SJCRH30 (cell line): ENCODE data around the gene SPATS2. TPM values are rescaled to one million over a fixed set of nuclear protein-coding genes. Genes with fewer than 3 reads are reported as not detected.

ENCODE experiments used
- DNase-seq, 2 experiments: peaks; one replicate each; pipeline ENCODE4 v3.0.0-alpha.2; 2015 to 2020
- H3K27ac ChIP-seq: fragments of 250-450 bp; sonication (Bioruptor Pico); 2 replicates; pipeline ENCODE4 v1.5.1; 2020; ENCODE audit warnings: mild to moderate bottlenecking, moderate library complexity
- H3K27me3 ChIP-seq: fragments of 250-450 bp; sonication (Bioruptor Pico); 2 replicates; pipeline ENCODE4 v1.5.1; 2020; ENCODE audit warnings: mild to moderate bottlenecking, moderate library complexity
- H3K36me3 ChIP-seq: fragments of 250-450 bp; sonication (Bioruptor Pico); 2 replicates; pipeline ENCODE4 v1.5.1; 2020; ENCODE audit warnings: mild to moderate bottlenecking, moderate library complexity
- H3K4me1 ChIP-seq: fragments of 250-450 bp; sonication (Bioruptor Pico); 2 replicates; pipeline ENCODE4 v1.5.1; 2020; ENCODE audit warnings: mild to moderate bottlenecking, moderate library complexity
- H3K4me3 ChIP-seq: fragments of 250-450 bp; sonication (Bioruptor Pico); 2 replicates; pipeline ENCODE4 v1.5.1; 2020; ENCODE audit warnings: mild to moderate bottlenecking, moderate library complexity
- H3K9me3 ChIP-seq: fragments of 250-450 bp; sonication (Bioruptor Pico); replicated peaks from 2 replicates; pipeline ENCODE4 v1.5.1; 2020; ENCODE audit warnings: mild to moderate bottlenecking, moderate library complexity
- total RNA-seq: library from RNA; depleted of rRNA; stranded (reverse); fragments of >200 nt; shearing (Covaris generic); gene quantifications from 2 replicates; pipeline ENCODE4 v1.2.3, GENCODE V29; 2014

SPATS2 gene
- total RNA-seq, 1 experiment from 2014 or later = 72.6 TPM

- Histone ChIP-seq H3K9me3 (no peaks in the 10 kb centered on the region), H3K27me3 (peaks cover 12% of the 10 kb centered on the region; the same call in 1 of the 2 replicates), H3K4me1 (peaks cover 17% of the 10 kb centered on the region; the same call in 1 of the 2 replicates), H3K4me3 (no peak overlapping the region), H3K27ac (no peak overlapping the region), H3K36me3 (no peaks in the 10 kb centered on the region)
- no peak for DNase-seq
Measured at GRCh38 chr12:49341777-49342065, 25.5 kb upstream of the SPATS2 start.

- no peak overlapping the region for H3K4me3 ChIP-seq
- no peaks in the 10 kb centered on the region for H3K9me3 ChIP-seq
- DNase-seq = peak; percentile 46 to 60
- H3K36me3 ChIP-seq = no peaks in the 10 kb centered on the region
- peaks cover 19% of the 10 kb centered on the region; the same call in 1 of the 2 replicates for H3K4me1 ChIP-seq
- no peak overlapping the region for H3K27ac ChIP-seq
- peaks cover 12% of the 10 kb centered on the region; the same call in 1 of the 2 replicates for H3K27me3 ChIP-seq
Measured at GRCh38 chr12:49342066-49342913, 25.0 kb upstream of the SPATS2 start.

DNA sequence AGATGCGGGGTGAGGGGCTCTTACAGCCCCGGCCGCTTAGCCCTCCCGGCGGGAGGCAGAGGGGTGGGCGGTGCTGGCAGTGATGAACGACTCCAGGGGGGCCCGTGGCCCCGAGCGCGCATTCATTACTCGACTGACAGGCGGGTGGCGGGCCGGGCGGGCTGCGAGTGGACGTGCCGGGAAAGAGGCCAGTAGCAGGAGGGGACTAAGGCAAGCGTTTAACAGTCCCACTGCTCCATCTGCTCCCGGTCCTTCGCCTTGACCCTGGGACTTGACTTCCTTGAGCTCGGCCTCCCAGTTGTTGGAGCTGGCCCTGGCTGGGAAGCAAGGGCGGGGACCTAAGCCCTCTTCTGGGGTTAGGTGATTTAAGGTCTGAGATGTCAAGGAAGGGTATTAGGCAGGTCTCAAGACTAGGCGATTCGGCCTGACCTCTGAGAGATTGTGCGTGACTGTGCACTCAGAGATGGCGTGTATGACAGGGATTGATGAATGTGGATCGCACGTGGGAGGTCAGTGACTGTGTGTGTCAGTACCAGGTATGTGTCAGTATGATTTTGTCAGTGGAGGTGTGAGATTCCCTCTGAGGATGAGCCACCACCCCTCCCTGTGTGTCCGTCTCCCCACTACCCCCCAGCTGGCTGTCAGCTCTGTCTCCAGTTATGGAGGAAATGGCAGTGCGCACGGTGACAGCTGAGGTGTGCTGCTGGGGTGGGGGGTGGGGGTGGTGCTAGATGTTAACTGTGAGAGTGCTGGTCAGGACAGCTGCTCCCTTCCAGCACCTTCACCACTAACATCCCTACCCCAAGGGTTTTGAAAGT is 24.1 kb upstream of the SPATS2 start:
- Histone ChIP-seq H3K36me3 (no peaks in the 10 kb centered on the region), H3K4me1 (peaks cover 21% of the 10 kb centered on the region; the same call in 1 of the 2 replicates), H3K4me3 (no peak overlapping the region), H3K27me3 (peaks cover 12% of the 10 kb centered on the region; the same call in 1 of the 2 replicates), H3K27ac (no peak overlapping the region), H3K9me3 (no peaks in the 10 kb centered on the region)
- peak in 1 of 2 experiments; percentile 47 for DNase-seq

GRCh38 chr12:49344486-49345050 is 22.7 kb upstream of the SPATS2 start:
- DNase-seq = no peak
- H3K27ac ChIP-seq = no peak overlapping the region
- H3K36me3 ChIP-seq = no peaks in the 10 kb centered on the region
- H3K4me3 ChIP-seq = peak overlapping the region; percentile 60
- H3K27me3 ChIP-seq = peaks cover 12% of the 10 kb centered on the region; the same call in 1 of the 2 replicates
- H3K9me3 ChIP-seq = no peaks in the 10 kb centered on the region
- H3K4me1 ChIP-seq = peaks cover 19% of the 10 kb centered on the region; the same call in 1 of the 2 replicates

GRCh38 chr12:49345051-49345824 is 22.0 kb upstream of the SPATS2 start:
- H3K9me3 ChIP-seq = no peaks in the 10 kb centered on the region
- H3K4me3 ChIP-seq = peak overlapping the region; percentile 60
- peaks cover 15% of the 10 kb centered on the region; the same call in 1 of the 2 replicates for H3K4me1 ChIP-seq
- DNase-seq = peak; percentile 58 to 60
- no peaks in the 10 kb centered on the region for H3K36me3 ChIP-seq
- no peak overlapping the region for H3K27ac ChIP-seq
- peaks cover 12% of the 10 kb centered on the region; the same call in 1 of the 2 replicates for H3K27me3 ChIP-seq

DNA sequence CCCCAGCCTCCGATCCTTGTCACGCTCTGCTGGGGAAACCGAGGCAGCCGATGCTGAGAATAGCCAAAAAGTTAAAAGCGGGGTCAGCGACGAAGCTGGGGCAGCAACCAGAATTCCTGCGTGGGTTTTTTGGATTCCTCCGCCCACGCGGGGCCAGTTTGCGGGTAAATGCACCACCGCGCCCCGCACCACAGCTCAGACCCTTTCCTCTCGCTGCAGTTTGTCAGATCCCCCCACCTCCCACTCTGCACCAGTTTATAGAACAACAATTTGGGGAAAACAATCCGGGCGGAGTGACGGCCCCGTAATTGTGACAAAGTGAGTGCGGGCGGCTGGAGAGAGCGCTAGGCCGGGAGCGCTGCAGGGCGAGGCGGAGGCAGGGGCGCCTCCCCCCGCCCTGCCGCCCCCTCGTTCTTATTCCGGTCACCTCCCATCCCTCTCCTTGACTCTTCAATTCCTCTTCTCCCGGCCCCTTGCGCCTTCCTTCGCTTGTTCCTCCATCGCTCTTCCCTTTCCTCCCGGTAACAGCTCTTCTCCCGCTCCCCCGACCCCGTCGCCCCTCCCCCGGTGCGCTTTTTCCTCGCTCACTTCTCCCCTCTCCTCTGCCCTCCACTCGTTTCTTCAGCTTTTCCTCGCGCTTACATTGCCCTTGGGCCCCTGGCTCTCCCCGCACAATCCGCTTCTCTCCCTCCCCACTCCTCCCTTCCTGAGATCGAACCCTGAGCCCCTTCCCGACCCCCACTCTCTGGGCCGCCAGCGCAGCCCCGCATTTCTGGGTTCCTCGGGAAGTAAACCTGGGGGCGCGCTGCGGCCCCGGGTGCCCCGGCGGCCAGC is 21.2 kb upstream of the SPATS2 start:
- H3K4me3 ChIP-seq = peak overlapping the region; percentile 60
- H3K9me3 ChIP-seq = no peaks in the 10 kb centered on the region
- no peaks in the 10 kb centered on the region for H3K36me3 ChIP-seq
- peaks cover 15% of the 10 kb centered on the region; the same call in 1 of the 2 replicates for H3K4me1 ChIP-seq
- peaks cover 12% of the 10 kb centered on the region; the same call in 1 of the 2 replicates for H3K27me3 ChIP-seq
- DNase-seq = no peak
- H3K27ac ChIP-seq = no peak overlapping the region

GRCh38 chr12:49346659-49347310 is 20.5 kb upstream of the SPATS2 start, which contains the start of gene DNAJC22:
TSS of gene DNAJC22 (plus strand) at chr12:49346888. CDS start at chr12:49348873, 1,985 bp downstream.
- Histone ChIP-seq H3K4me3 (peak within 1 kb of the TSS; percentile 60), H3K36me3 (no peaks in the 10 kb centered on the region), H3K4me1 (peaks cover 15% of the 10 kb centered on the region; the same call in 1 of the 2 replicates)

GRCh38 chr12:49347311-49348193 is 19.7 kb upstream of the SPATS2 start:
- Histone ChIP-seq H3K4me3 (peak overlapping the region; percentile 60), H3K9me3 (no peaks in the 10 kb centered on the region), H3K27me3 (peaks cover 12% of the 10 kb centered on the region; the same call in 1 of the 2 replicates), H3K36me3 (no peaks in the 10 kb centered on the region), H3K4me1 (peaks cover 15% of the 10 kb centered on the region; the same call in 1 of the 2 replicates), H3K27ac (peak overlapping the region; percentile 33)
- DNase-seq = peak; percentile 94 to 95

More at GRCh38 chr12:49346659-49347310, 20.5 kb upstream of the SPATS2 start, which contains the start of gene DNAJC22:
- Histone ChIP-seq H3K27me3 (peaks cover 12% of the 10 kb centered on the region; the same call in 1 of the 2 replicates), H3K9me3 (no peaks in the 10 kb centered on the region), H3K27ac (peak within 1 kb of the TSS; percentile 33; the same call in 1 of the 2 replicates)
- DNase-seq = peak; percentile 41 to 51

DNA sequence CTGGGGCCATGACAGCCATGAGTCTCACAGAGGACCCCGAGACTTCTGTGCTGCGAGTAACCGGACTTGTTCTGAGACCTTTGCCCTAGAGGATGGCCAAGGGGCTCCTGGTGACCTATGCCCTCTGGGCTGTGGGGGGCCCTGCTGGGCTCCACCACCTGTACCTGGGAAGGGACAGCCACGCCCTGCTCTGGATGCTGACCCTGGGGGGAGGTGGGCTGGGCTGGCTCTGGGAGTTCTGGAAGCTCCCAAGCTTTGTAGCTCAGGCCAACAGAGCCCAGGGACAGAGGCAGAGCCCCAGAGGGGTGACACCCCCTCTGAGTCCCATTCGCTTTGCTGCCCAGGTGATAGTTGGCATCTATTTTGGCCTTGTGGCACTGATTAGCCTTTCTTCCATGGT is 18.5 kb upstream of the SPATS2 start:
- Histone ChIP-seq H3K27me3 (peaks cover 12% of the 10 kb centered on the region; the same call in 1 of the 2 replicates), H3K36me3 (no peaks in the 10 kb centered on the region), H3K4me3 (no peak overlapping the region), H3K4me1 (peaks cover 11% of the 10 kb centered on the region; the same call in 1 of the 2 replicates), H3K9me3 (no peaks in the 10 kb centered on the region), H3K27ac (no peak overlapping the region)
- no peak for DNase-seq

DNA sequence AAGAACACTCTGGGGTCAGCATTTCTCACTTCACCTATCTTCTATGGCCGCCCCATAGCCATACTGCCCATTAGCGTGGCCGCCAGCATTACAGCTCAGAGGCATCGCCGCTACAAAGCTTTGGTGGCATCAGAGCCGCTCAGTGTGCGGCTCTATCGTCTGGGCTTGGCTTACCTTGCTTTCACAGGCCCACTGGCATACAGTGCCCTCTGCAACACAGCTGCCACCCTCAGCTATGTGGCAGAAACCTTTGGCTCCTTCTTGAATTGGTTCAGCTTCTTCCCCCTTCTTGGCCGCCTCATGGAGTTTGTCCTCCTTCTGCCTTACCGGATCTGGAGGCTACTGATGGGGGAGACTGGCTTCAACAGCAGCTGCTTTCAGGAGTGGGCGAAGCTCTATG is 18.0 kb upstream of the SPATS2 start:
- H3K27ac ChIP-seq = no peak overlapping the region
- no peak overlapping the region for H3K4me3 ChIP-seq
- no peak for DNase-seq
- no peaks in the 10 kb centered on the region for H3K36me3 ChIP-seq
- peaks cover 11% of the 10 kb centered on the region; the same call in 1 of the 2 replicates for H3K4me1 ChIP-seq
- no peaks in the 10 kb centered on the region for H3K9me3 ChIP-seq
- H3K27me3 ChIP-seq = peaks cover 12% of the 10 kb centered on the region; the same call in 1 of the 2 replicates

DNA sequence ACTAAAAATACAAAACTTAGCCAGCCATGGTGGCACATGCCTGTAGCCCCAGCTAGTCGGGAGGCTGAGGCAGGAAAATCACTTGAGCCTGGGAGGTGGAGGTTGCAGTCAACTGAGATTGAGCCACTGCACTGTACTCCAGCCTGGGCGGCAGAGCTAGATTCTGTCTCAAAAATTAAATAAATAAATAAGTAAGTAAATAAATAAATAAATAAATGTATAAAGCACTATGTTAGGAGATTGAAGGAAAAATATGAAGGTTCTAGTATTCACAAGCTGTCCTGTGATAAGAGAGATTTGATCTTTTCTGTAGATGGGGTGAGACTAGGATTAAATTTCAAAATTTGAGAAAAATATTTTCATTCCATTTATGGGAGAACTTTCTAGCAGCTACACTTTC is 14.9 kb upstream of the SPATS2 start:
- Histone ChIP-seq H3K4me1 (peaks cover 4% of the 10 kb centered on the region; the same call in 1 of the 2 replicates), H3K27ac (no peak overlapping the region), H3K27me3 (no peaks in the 10 kb centered on the region), H3K36me3 (no peaks in the 10 kb centered on the region), H3K9me3 (no peaks in the 10 kb centered on the region), H3K4me3 (no peak overlapping the region)
- DNase-seq = no peak

DNA sequence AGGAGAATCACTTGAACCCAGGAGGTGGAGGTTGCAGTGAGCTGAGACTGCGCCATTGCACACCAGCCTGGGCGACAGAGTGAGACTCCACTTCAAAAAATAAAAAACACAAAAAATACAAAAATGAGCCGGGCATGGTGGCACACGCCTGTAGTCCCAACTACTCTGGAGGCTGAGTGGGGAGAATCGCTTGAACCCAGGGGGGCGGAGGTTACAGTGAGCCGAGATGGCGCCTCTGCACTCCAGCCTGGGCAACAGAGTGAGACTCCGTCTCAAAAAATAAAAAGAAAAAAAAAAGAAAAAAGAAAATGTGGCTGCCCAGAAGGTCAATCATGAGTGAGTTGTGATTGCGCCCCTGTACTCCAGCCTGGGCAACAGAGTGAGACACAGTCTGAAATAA is 11.3 kb upstream of the SPATS2 start:
- no peaks in the 10 kb centered on the region for H3K4me1 ChIP-seq
- no peak overlapping the region for H3K4me3 ChIP-seq
- DNase-seq = no peak
- H3K9me3 ChIP-seq = no peaks in the 10 kb centered on the region
- no peaks in the 10 kb centered on the region for H3K36me3 ChIP-seq
- H3K27me3 ChIP-seq = no peaks in the 10 kb centered on the region
- H3K27ac ChIP-seq = no peak overlapping the region
